Fibroblast of skin of back (primary cell): ENCODE measurements around the gene RDX.
A peak's percentile ranks its signal among the peaks of the same experiment; 100 is the strongest.
"Not testable (repeated sequence)": the region's sequence is repeated elsewhere in the genome, so short reads cannot be mapped to it uniquely, and the experiment has no call there.

ENCODE experiments used
- DNase-seq: peaks from one replicate; pipeline ENCODE4 v3.0.0-alpha.2; 2013

Gene RDX

GRCh38 chr11:110269996-110270395 lies 26.4 kb downstream of the RDX start:
- no peak for DNase-seq

GRCh38 chr11:110268441-110268840 lies 28.0 kb downstream of the RDX start:
- DNase-seq: no peak

GRCh38 chr11:110262072-110262403 lies 34.4 kb downstream of the RDX start:
- no peak for DNase-seq

GRCh38 chr11:110261195-110262071 lies 35.0 kb downstream of the RDX start:
- DNase-seq: peak; percentile 13

GRCh38 chr11:110253525-110253924 lies 42.9 kb downstream of the RDX start:
- no peak for DNase-seq

- peak; percentile 48 for DNase-seq
Observed at GRCh38 chr11:110251836-110252235, 44.6 kb downstream of the RDX start.

GRCh38 chr11:110250168-110250567 lies 46.2 kb downstream of the RDX start:
- DNase-seq: no peak

- no peak for DNase-seq
Observed at GRCh38 chr11:110249766-110250165, 46.6 kb downstream of the RDX start.

GRCh38 chr11:110249066-110249465 lies 47.3 kb downstream of the RDX start:
- DNase-seq: no peak

GRCh38 chr11:110243791-110244190 lies 52.6 kb downstream of the RDX start:
- DNase-seq: no peak

- no peak for DNase-seq
Observed at GRCh38 chr11:110242746-110243145, 53.7 kb downstream of the RDX start.

GRCh38 chr11:110242188-110242587 lies 54.2 kb downstream of the RDX start:
- no peak for DNase-seq

GRCh38 chr11:110235966-110236365 lies 60.4 kb downstream of the RDX start:
- DNase-seq: no peak

- no peak for DNase-seq
Observed at GRCh38 chr11:110230377-110230776, 66.0 kb downstream of the RDX start.

GRCh38 chr11:110219006-110219785 lies 77.2 kb downstream of the RDX start:
- peak; percentile 53 for DNase-seq

- no peak for DNase-seq
Observed at GRCh38 chr11:110217936-110218335, 78.5 kb downstream of the RDX start.

GRCh38 chr11:110217223-110217877 lies 79.1 kb downstream of the RDX start:
- no peak for DNase-seq

- DNase-seq: not testable (repeated sequence)
Observed at GRCh38 chr11:110209313-110209694, 87.1 kb downstream of the RDX start.

GRCh38 chr11:110208678-110209312 lies 87.6 kb downstream of the RDX start:
- DNase-seq: not testable (repeated sequence)

GRCh38 chr11:110207123-110207522 lies 89.3 kb downstream of the RDX start:
- DNase-seq: no peak

GRCh38 chr11:110200836-110201235 lies 95.6 kb downstream of the RDX start:
- no peak for DNase-seq

- DNase-seq: no peak
Observed at GRCh38 chr11:110200241-110200640, 96.2 kb downstream of the RDX start.
